ENCODE data around the gene H19.

DNA sequence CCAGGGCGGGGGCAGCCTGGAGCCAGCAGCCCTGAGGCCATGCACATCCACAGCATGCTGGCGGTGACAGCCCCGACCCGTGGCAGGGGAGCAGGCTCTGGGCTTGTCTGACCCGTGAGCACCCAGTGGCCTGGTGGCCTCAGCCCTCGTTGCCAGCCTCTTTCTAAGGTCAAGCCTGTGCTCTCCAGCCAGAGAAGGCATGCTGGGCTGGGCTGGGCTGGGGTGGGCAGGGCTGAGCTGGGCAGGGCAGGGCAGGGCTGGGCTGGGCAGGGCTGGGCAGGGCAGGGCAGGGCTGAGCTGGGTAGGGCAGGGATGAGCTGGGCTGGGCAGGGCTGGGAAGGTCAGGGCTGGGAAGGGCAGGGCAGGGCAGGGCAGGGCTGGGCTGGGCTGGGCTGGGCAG, 10.6 kb downstream of the H19 start:
- TF ChIP-seq POLR2A (IDR thresholded peaks at IDR 0.05): no peak
- TF ChIP-seq CTCF (IDR thresholded peaks at IDR 0.05): no peak
